ENCODE measurements around the gene NBEAL1. TPM values are rescaled to one million over a fixed set of nuclear protein-coding genes. Genes with fewer than 3 reads are reported as not detected.
"Not testable (repeated sequence)": the region's sequence is repeated elsewhere in the genome, so short reads cannot be mapped to it uniquely, and the experiment has no call there.

Gene NBEAL1
- total and polyA plus RNA-seq, 2 donors from 2014 or later = 6.5 to 39.3 TPM

DNA sequence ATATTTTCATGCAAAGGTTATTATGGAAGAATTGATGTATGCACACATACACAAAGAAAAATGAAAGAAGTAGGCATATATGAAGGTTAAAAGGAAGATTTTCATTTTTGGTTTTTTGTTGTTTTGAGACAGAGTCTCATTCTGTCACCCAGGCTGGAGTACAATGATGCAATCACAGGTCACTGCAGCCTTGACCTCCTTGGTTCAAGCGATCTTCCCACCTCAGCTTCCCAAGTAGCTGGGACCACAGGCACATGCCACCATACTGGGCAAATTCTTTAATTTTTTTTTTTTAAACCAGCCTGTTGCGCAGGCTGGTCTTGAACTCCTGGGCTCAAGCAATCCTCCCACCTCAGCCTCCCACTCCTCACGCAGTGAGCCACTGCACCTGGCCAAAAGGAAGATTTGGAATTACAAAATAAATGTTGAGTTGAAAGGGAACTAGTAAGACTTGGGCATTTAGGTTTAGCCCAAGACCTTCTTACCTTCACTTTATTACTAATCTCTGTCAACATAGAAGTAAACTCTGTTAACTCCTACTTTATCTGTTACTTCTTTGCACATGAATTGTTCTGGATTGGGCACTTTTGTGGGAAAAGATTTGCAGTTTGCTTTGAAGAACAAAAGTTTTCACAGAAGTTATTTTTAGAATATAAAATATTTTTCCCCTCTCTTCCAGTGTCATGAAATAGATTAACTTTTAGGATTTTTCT, 31.7 kb upstream of the NBEAL1 start:
- Histone ChIP-seq H3K4me3 (ENCODE audit: low read length in 3 of 3) (no peak overlapping the region), H3K4me1 (ENCODE audit: control insufficient read depth in 2 of 3, insufficient read depth in 2 of 3, low read depth in 1 of 3, low read length in 3 of 3) (no peaks in the 10 kb centered on the region), H3K27me3 (ENCODE audit: control insufficient read depth, insufficient read depth, low read length) (no peaks in the 10 kb centered on the region), H3K36me3 (ENCODE audit: control insufficient read depth in 2 of 3, insufficient read depth in 3 of 3, low read length in 3 of 3) (peaks cover 0 to 8% (median 0%) of the 10 kb centered on the region in 3 donors), H3K9ac (ENCODE audit: low read length in 3 of 3) (no peak overlapping the region), H3K9me3 (ENCODE audit: control insufficient read depth in 2 of 3, insufficient read depth in 1 of 3, low read length in 3 of 3) (no peaks in the 10 kb centered on the region), H3K27ac (ENCODE audit: low read depth in 2 of 2, low read length in 2 of 2) (no peak overlapping the region)
- no peak for DNase-seq
- TF ChIP-seq, protein P1, sequence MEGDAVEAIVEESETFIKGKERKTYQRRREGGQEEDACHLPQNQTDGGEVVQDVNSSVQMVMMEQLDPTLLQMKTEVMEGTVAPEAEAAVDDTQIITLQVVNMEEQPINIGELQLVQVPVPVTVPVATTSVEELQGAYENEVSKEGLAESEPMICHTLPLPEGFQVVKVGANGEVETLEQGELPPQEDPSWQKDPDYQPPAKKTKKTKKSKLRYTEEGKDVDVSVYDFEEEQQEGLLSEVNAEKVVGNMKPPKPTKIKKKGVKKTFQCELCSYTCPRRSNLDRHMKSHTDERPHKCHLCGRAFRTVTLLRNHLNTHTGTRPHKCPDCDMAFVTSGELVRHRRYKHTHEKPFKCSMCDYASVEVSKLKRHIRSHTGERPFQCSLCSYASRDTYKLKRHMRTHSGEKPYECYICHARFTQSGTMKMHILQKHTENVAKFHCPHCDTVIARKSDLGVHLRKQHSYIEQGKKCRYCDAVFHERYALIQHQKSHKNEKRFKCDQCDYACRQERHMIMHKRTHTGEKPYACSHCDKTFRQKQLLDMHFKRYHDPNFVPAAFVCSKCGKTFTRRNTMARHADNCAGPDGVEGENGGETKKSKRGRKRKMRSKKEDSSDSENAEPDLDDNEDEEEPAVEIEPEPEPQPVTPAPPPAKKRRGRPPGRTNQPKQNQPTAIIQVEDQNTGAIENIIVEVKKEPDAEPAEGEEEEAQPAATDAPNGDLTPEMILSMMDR (IDR thresholded peaks at IDR 0.05; ENCODE audit: borderline replicate concordance, extremely low read depth, insufficient read depth) = no peak
- FAIRE-seq = no peak
- intact Hi-C loops (cut with DNase I) = no loop called here

DNA sequence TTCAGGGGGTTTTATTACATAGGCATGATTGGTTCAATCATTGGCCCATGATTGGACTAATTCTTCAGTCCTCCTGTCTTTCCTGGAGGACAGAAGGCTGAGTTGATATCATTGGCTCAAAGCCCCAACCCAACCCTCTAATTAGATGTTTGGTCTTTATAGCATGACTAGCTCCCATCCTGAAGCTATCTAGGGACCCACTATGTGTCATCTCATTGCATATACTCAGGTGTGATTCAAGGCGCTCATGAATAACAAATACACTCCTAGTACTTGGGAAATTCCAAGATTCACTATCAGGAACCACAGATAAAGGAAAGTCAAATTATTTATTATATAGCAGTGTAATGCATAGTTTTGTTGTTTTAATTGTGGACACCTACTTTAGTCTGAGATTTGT, 24.9 kb upstream of the NBEAL1 start:
- no peaks in the 10 kb centered on the region for H3K9me3 ChIP-seq (ENCODE audit: control insufficient read depth in 2 of 3, insufficient read depth in 1 of 3, low read length in 3 of 3)
- H3K27me3 ChIP-seq (ENCODE audit: control insufficient read depth, insufficient read depth, low read length) = no peaks in the 10 kb centered on the region
- no peak for DNase-seq
- H3K9ac ChIP-seq (ENCODE audit: low read length in 3 of 3) = no peak overlapping the region
- intact Hi-C loops (cut with DNase I) = no loop called here
- no peaks in the 10 kb centered on the region for H3K4me1 ChIP-seq (ENCODE audit: control insufficient read depth in 2 of 3, insufficient read depth in 2 of 3, low read depth in 1 of 3, low read length in 3 of 3)
- no peak overlapping the region for H3K4me3 ChIP-seq (ENCODE audit: low read length in 3 of 3)
- no peak for FAIRE-seq
- TF ChIP-seq, protein P1 (IDR thresholded peaks at IDR 0.05; ENCODE audit: borderline replicate concordance, extremely low read depth, insufficient read depth) = no peak
- H3K27ac ChIP-seq (ENCODE audit: low read depth in 2 of 2, low read length in 2 of 2) = no peak overlapping the region
- no peaks in the 10 kb centered on the region for H3K36me3 ChIP-seq (ENCODE audit: control insufficient read depth in 2 of 3, insufficient read depth in 3 of 3, low read length in 3 of 3)

DNA sequence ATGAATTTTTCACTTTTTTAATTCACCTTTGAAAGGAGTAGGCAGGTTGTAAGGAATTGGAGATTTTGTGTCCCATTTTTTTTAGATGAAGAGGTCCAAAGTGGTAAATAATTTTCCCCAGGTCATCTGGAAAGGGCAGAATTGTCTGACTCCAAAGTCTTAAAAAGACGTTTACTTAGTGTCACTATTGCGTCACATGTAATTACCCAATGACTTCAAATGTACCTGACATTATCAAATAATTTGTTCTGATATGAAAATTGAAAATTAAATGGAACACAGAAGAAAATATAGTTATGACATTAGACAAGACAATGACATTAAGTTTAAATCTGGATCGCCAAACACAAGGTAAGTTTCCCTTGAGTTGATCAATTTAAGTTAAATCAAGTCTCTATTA, 24.2 kb upstream of the NBEAL1 start:
- intact Hi-C loops (cut with DNase I) = no loop called here
- FAIRE-seq (no peak), DNase-seq (no peak)
- H3K27me3 ChIP-seq (ENCODE audit: control insufficient read depth, insufficient read depth, low read length) = no peaks in the 10 kb centered on the region
- H3K36me3 ChIP-seq (ENCODE audit: control insufficient read depth in 2 of 3, insufficient read depth in 3 of 3, low read length in 3 of 3) = no peaks in the 10 kb centered on the region
- no peak overlapping the region for H3K27ac ChIP-seq (ENCODE audit: low read depth in 2 of 2, low read length in 2 of 2)
- no peaks in the 10 kb centered on the region for H3K9me3 ChIP-seq (ENCODE audit: control insufficient read depth in 2 of 3, insufficient read depth in 1 of 3, low read length in 3 of 3)
- H3K4me1 ChIP-seq (ENCODE audit: control insufficient read depth in 2 of 3, insufficient read depth in 2 of 3, low read depth in 1 of 3, low read length in 3 of 3) = no peaks in the 10 kb centered on the region
- H3K9ac ChIP-seq (ENCODE audit: low read length in 3 of 3) = no peak overlapping the region
- TF ChIP-seq, protein P1 (IDR thresholded peaks at IDR 0.05; ENCODE audit: borderline replicate concordance, extremely low read depth, insufficient read depth) = no peak
- H3K4me3 ChIP-seq (ENCODE audit: low read length in 3 of 3) = no peak overlapping the region

DNA sequence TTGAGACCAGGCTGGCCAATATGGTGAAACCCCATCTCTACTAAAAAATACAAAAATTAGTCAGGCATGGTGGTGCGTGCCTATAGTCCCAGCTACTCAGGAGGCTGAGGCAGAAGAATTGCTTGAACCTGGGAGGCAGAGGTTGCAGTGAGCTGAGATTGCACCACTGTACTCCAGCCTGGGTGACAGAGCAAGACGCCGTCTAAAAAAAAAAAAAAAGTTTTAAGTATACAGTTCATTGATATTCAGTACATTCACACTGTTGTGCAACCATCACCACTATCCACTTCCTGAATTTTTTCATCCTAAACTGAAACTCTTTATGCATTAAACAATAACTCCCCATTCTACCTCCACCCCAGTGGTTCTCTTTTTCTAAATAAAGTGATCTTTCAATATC, 17.6 kb upstream of the NBEAL1 start:
- FAIRE-seq; H3K4me1 ChIP-seq (ENCODE audit: control insufficient read depth in 2 of 3, insufficient read depth in 2 of 3, low read depth in 1 of 3, low read length in 3 of 3); intact Hi-C loops (cut with DNase I); H3K4me3 ChIP-seq (ENCODE audit: low read length in 3 of 3); H3K27ac ChIP-seq (ENCODE audit: low read depth in 2 of 2, low read length in 2 of 2); H3K27me3 ChIP-seq (ENCODE audit: control insufficient read depth, insufficient read depth, low read length); DNase-seq; H3K9me3 ChIP-seq (ENCODE audit: control insufficient read depth in 2 of 3, insufficient read depth in 1 of 3, low read length in 3 of 3); H3K9ac ChIP-seq (ENCODE audit: low read length in 3 of 3); H3K36me3 ChIP-seq (ENCODE audit: control insufficient read depth in 2 of 3, insufficient read depth in 3 of 3, low read length in 3 of 3): not testable (repeated sequence)
